Measurements from ENCODE around the gene LSP1. TPM values are rescaled to one million over a fixed set of nuclear protein-coding genes. Genes with fewer than 3 reads are reported as not detected.
A peak's percentile ranks its signal among the peaks of the same experiment; 100 is the strongest.

Gene LSP1
- total and polyA plus RNA-seq, 2 of the 8 experiments (the other 6 are each of a cell fraction or from before 2014, with no cell fraction given) = 0.03 TPM; not detected in 1

DNA sequence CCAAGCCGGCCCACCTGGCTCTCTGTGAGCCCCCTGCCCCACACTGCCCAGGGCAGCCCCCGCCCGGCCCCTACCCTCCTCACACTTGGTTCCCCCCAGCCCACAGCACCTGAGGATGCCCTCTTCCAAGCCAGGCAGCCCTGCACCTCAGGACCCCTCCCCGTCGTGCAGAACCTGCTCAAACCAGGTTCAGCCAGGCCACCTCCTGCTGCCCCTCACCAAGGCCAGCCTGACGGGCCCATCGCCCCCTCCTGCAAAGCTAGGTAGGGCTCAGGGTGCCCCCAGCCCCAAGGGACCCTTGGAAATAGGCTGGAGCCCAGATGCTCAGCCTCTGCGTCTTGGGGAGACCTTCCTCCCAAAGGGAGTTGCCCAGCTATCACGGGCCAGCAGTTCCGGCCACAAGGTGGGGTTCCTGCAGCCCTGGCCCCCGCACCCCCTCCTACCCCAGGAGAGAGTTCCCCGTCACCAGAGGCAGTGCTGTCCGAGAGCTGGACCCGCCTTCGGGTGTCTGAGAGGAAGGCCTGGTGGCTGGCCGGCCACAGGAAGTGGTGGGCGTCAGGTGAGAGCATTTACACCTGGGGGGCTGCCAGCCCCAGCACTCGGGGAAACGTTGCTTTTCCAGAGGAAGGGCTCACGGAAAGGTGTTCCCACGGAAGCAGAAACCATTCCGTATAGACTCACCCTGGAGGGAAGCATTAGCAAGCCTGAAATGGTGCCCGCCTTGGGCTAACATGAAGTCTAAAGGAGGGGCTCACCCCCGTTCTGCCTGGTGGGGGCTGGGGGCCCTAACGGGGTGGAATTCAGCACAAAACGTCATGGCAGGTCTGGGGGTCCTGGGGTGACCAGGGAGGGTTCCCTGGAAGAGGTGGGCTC, 21.3 kb upstream of the LSP1 start:
- DNase-seq (ENCODE audit: low read depth in 1 of 2, low spot score in 2 of 2) (no peak), FAIRE-seq (no peak)
- TF ChIP-seq BACH1 (IDR thresholded peaks at IDR 0.05; ENCODE audit: low read length) = no peak
- peak; percentile 35; the same call in 1 of the 2 replicates for TF ChIP-seq SUZ12 (IDR thresholded peaks at IDR 0.05; ENCODE audit: low read length)
- no peak overlapping the region for H4K91ac ChIP-seq (replicated peaks; ENCODE audit: insufficient read length, low read length)
- peak overlapping the region in 1 of 4 experiments; percentile 68; a peak in 2 of 8 replicates for H3K4me3 ChIP-seq (ENCODE audit: extremely low read depth in 1 of 4, insufficient read depth in 2 of 4, low read depth in 3 of 4, low read length in 4 of 4)
- no peaks in the 10 kb centered on the region for H3K23me2 ChIP-seq (ENCODE audit: low read depth, low read length)
- no peak overlapping the region for H3K27ac ChIP-seq (ENCODE audit: low read depth, low read length)
- H3K36me3 ChIP-seq (ENCODE audit: control insufficient read depth in 2 of 4, insufficient read depth in 4 of 4, low read length in 3 of 4) = no peaks in the 10 kb centered on the region
- H2BK15ac ChIP-seq (ENCODE audit: low read length) = no peak overlapping the region
- H2BK5ac ChIP-seq (ENCODE audit: low read depth, low read length) = no peak overlapping the region
- H3K4ac ChIP-seq (replicated peaks; ENCODE audit: insufficient read length, low read depth, low read length) = no peak overlapping the region
- no peaks in the 10 kb centered on the region for H4K20me1 ChIP-seq (replicated peaks in 1 of 2; ENCODE audit: control insufficient read depth in 1 of 2, insufficient read depth in 2 of 2, low read length in 2 of 2)
- 0 out of 4 replicates have a peak overlapping the region, but pooled peaks have one; percentile 20 to 86 for H3K4me2 ChIP-seq (ENCODE audit: insufficient read depth in 1 of 2, low read depth in 2 of 2, low read length in 2 of 2)
- peak overlapping the region; percentile 23; the same call in 1 of the 2 replicates for H2BK12ac ChIP-seq (ENCODE audit: low read depth, low read length)
- H2BK20ac ChIP-seq (ENCODE audit: low read length) = no peak overlapping the region
- peak overlapping the region; percentile 70; the same call in 1 of the 2 replicates for H2AFZ ChIP-seq (ENCODE audit: low read length)
- peaks cover 0 to 4% (median 2%) of the 10 kb centered on the region in 4 experiments; a peak in 4 of 7 replicates for H3K4me1 ChIP-seq (replicated peaks in 1 of 4; ENCODE audit: control insufficient read depth in 3 of 4, insufficient read depth in 4 of 4, low read length in 3 of 4)
- H3K9me3 ChIP-seq (ENCODE audit: insufficient read depth in 2 of 2, low read depth in 1 of 2, low read length in 1 of 2) = no peaks in the 10 kb centered on the region
- H3K79me2 ChIP-seq (ENCODE audit: control insufficient read depth in 1 of 2, insufficient read depth in 2 of 2, low read length in 2 of 2) = no peaks in the 10 kb centered on the region
- no peak overlapping the region for H3K56ac ChIP-seq (replicated peaks; ENCODE audit: insufficient read length, low read depth, low read length)
- H3K27me3 ChIP-seq (replicated peaks in 1 of 4; ENCODE audit: control insufficient read depth in 3 of 4, extremely low read depth in 1 of 4, insufficient read depth in 3 of 4, low read length in 3 of 4) = peaks cover 0 to 6% (median 1%) of the 10 kb centered on the region in 4 experiments; a peak in 3 of 7 replicates
- no peak overlapping the region for H3K14ac ChIP-seq (ENCODE audit: insufficient read length)
- H3K9ac ChIP-seq (replicated peaks in 1 of 4; ENCODE audit: extremely low read depth in 1 of 4, low read depth in 3 of 4, low read length in 3 of 4) = no peak overlapping the region
- CTCF ChIA-PET (ENCODE audit: partially characterized antibody) = interaction anchor here (0.9 to 15.8 kb wide), 44 partner anchors 11 to 333 kb away, joined by 3 to 439 read pairs (median 8); partner anchors contain the start of genes IFITM10, KRTAP5-6 and LSP1
- no peak overlapping the region for H4K5ac ChIP-seq (ENCODE audit: insufficient read length, low read depth, low read length)
- 72% methylated on average over 18 of the region's 26 CpGs; no CpG with 5 or more reads in 1 of the 2 experiments for WGBS, 2 experiments (ENCODE audit: extremely low coverage in 1 of 2, insufficient coverage in 1 of 2, insufficient read length in 1 of 2, insufficient replicate concordance in 2 of 2, low coverage in 1 of 2, low lambda C conversion rate in 2 of 2, missing lambda C conversion rate in 1 of 2)
- H4K8ac ChIP-seq (ENCODE audit: extremely low read depth, insufficient read depth, low read length) = peak overlapping the region; percentile 41; the same call in 1 of the 2 replicates
- no peak overlapping the region for H3K23ac ChIP-seq (ENCODE audit: insufficient read length)
- no peak overlapping the region for H2BK120ac ChIP-seq (replicated peaks; ENCODE audit: low read depth, low read length)
- H2AK5ac ChIP-seq (ENCODE audit: low read depth, low read length) = no peak overlapping the region
- H3K79me1 ChIP-seq (ENCODE audit: low read depth, low read length) = no peaks in the 10 kb centered on the region
- POLR2A ChIA-PET (ENCODE audit: partially characterized antibody) = no interaction called here
- H3K18ac ChIP-seq (ENCODE audit: extremely low read depth, low read length) = peak overlapping the region; percentile 19

Measured in H1 (cell line).